GM12878 (cell line): ENCODE measurements around the gene CREB3L1. TPM values are rescaled to one million over a fixed set of nuclear protein-coding genes. Genes with fewer than 3 reads are reported as not detected.

Experiments
- ATAC-seq: fragments of 200-7000 bp; cut with Tn5 transposase; 3 replicates; pipeline ENCODE4 v1.9.1; 2020; ENCODE audit warnings: mild to moderate bottlenecking, moderate library complexity
- BruUV-seq: library from RNA; stranded (reverse); fragments of 400-500 nt; replicated peaks from 2 replicates; lab custom pipeline; 2021; lab: Mats Ljungman, UMichigan
- CTCF ChIA-PET: fragments of 300-600 bp; sonication (Branson Sonifier 250); formaldehyde crosslinking; extraction: SDS; loops from one replicate; lab custom pipeline; 2021; ENCODE audit warnings: inconsistent platforms; lab: Yijun Ruan, JAX
- POLR2A ChIA-PET: fragments of 350-600 bp; formaldehyde crosslinking; extraction: SDS; loops from one replicate; lab custom pipeline; 2021; ENCODE audit warnings: inconsistent platforms; lab: Charles Lee
- RAD21 ChIA-PET: fragments of 300-600 bp; sonication (Branson Sonifier 250); formaldehyde crosslinking; loops from one replicate; lab custom pipeline; 2023; ENCODE audit warnings: antibody characterized with exemption; ENCODE audit not compliant: unreplicated experiment; lab: Charles Lee
- SMC1A ChIA-PET: fragments of 300-600 bp; sonication (Branson Sonifier 250); formaldehyde crosslinking; loops from one replicate; lab custom pipeline; 2023; ENCODE audit not compliant: unreplicated experiment, uncharacterized antibody; lab: Charles Lee
- DNase-seq: peaks from one replicate; pipeline ENCODE4 v3.0.0-alpha.2; 2011; ENCODE audit warnings: low read depth, low spot score
- FAIRE-seq: peaks from 3 replicates; lab custom pipeline; 2011; peaks lifted over from hg19 to GRCh38; lab: Jason Lieb, UNC
- H2AFZ ChIP-seq: 2 replicates; pipeline ENCODE4 v1.6.0; 2011; ENCODE audit warnings: low read depth, low read length, control low read depth; ENCODE audit not compliant: control insufficient read depth
- H3K27ac ChIP-seq: 2 replicates; pipeline ENCODE4 v1.5.1; 2011; ENCODE audit warnings: control low read depth; ENCODE audit not compliant: control insufficient read depth, insufficient read depth
- H3K27me3 ChIP-seq, 2 experiments: replicated peaks in 1 of 2; 2 replicates each; pipeline versions ENCODE4 v1.6.0 to v1.6.1; 2011; ENCODE audit warnings: low read length in 1 of 2; ENCODE audit not compliant: control insufficient read depth in 2 of 2, insufficient read depth in 2 of 2
- H3K36me3 ChIP-seq, 2 experiments: 2 replicates each; pipeline ENCODE4 v1.5.1; 2011; ENCODE audit warnings: low read length in 1 of 2; ENCODE audit not compliant: control insufficient read depth in 2 of 2, insufficient read depth in 2 of 2
- H3K4me1 ChIP-seq: 2 replicates; pipeline ENCODE4 v1.6.1; 2011; ENCODE audit warnings: mild to moderate bottlenecking, low read length, moderate library complexity, mixed read lengths; ENCODE audit not compliant: control insufficient read depth, insufficient read depth
- H3K4me2 ChIP-seq: 2 replicates; pipeline ENCODE4 v1.6.0; 2011; ENCODE audit warnings: control low read depth; ENCODE audit not compliant: control insufficient read depth, insufficient read depth
- H3K4me3 ChIP-seq: fragments of 200-600 bp; sonication (generic); 2 replicates; pipeline ENCODE4 v1.5.1; 2016
- H3K79me2 ChIP-seq: 2 replicates; pipeline ENCODE4 v1.6.0; 2011; ENCODE audit warnings: low read length; ENCODE audit not compliant: control insufficient read depth, insufficient read depth
- H3K9ac ChIP-seq: 2 replicates; pipeline ENCODE4 v1.8.0; 2011; ENCODE audit warnings: low read length, control low read depth, mixed read lengths; ENCODE audit not compliant: control insufficient read depth, insufficient read depth
- H3K9me3 ChIP-seq: replicated peaks from 3 replicates; pipeline ENCODE4 v1.5.1; 2011; ENCODE audit warnings: mild to moderate bottlenecking, low read length; ENCODE audit not compliant: control insufficient read depth, insufficient read depth
- H4K20me1 ChIP-seq: 2 replicates; pipeline ENCODE4 v1.6.0; 2011; ENCODE audit not compliant: control insufficient read depth, insufficient read depth
- CBX5 ChIP-seq: sonication (generic); IDR thresholded peaks from 2 replicates; pipeline ENCODE4 v1.6.1; 2016; ENCODE audit warnings: low read depth, moderate library complexity, mild to moderate bottlenecking, inconsistent platforms
- EGR1 ChIP-seq, 2 experiments: IDR thresholded peaks; 1 replicate in 1 of 2; 2 replicates in 1 of 2; pipeline ENCODE4 v1.6.1; 2011 to 2012; ENCODE audit warnings: low read depth in 2 of 2, low read length in 2 of 2, borderline replicate concordance in 1 of 2, mild to moderate bottlenecking in 1 of 2, moderate library complexity in 1 of 2
- FOS ChIP-seq: IDR thresholded peaks from 3 replicates; pipeline ENCODE4 v1.6.1; 2011; ENCODE audit warnings: borderline replicate concordance; ENCODE audit not compliant: insufficient read length; ENCODE audit errors: extremely low read depth
- FOXK2 ChIP-seq: fragments of 450-650 bp; IDR thresholded peaks from 2 replicates; pipeline ENCODE4 v1.6.1; 2017; ENCODE audit warnings: mild to moderate bottlenecking, moderate library complexity
- IKZF1 ChIP-seq: fragments of 450-650 bp; conservative IDR thresholded peaks from 2 replicates; pipeline ENCODE4 v1.6.1; 2017; ENCODE audit warnings: antibody characterized with exemption, mild to moderate bottlenecking
- KLF5 ChIP-seq: fragments of 450-650 bp; IDR thresholded peaks from 2 replicates; pipeline ENCODE4 v1.6.1; 2014; ENCODE audit warnings: mild to moderate bottlenecking; ENCODE audit not compliant: partially characterized antibody
- MTA2 ChIP-seq: fragments of 450-650 bp; IDR thresholded peaks from 2 replicates; pipeline ENCODE4 v1.6.1; 2016; ENCODE audit warnings: low read depth, mild to moderate bottlenecking, moderate library complexity
- MXI1 ChIP-seq: fragments of 150-350 bp; IDR thresholded peaks from 2 replicates; pipeline ENCODE4 v1.6.1; 2011; ENCODE audit warnings: low read depth, mild to moderate bottlenecking, inconsistent platforms, low read length, improper control_type of control experiment
- NFIC ChIP-seq: IDR thresholded peaks from 2 replicates; pipeline ENCODE4 v1.6.1; 2012; ENCODE audit warnings: low read depth, mild to moderate bottlenecking, inconsistent platforms, low read length, moderate library complexity
- NFYA ChIP-seq: IDR thresholded peaks from 2 replicates; pipeline ENCODE4 v1.6.1; 2011; ENCODE audit warnings: low read depth, mild to moderate bottlenecking, low read length, improper control_type of control experiment, borderline replicate concordance
- POLR2A ChIP-seq: IDR thresholded peaks from 2 replicates; pipeline ENCODE4 v1.6.1; 2011; ENCODE audit warnings: low read depth, mild to moderate bottlenecking, low read length
- RAD51 ChIP-seq: fragments of 450-650 bp; IDR thresholded peaks from 2 replicates; pipeline ENCODE4 v1.6.1; 2016; ENCODE audit warnings: moderate library complexity, mild to moderate bottlenecking, inconsistent platforms
- RB1 ChIP-seq: fragments of 450-650 bp; formaldehyde crosslinking; IDR thresholded peaks from 2 replicates; pipeline ENCODE4 v1.6.1; 2017; ENCODE audit warnings: mild to moderate bottlenecking, borderline replicate concordance
- SMARCA5 ChIP-seq: fragments of 450-650 bp; IDR thresholded peaks from 2 replicates; pipeline ENCODE4 v1.6.1; 2017; ENCODE audit warnings: mild to moderate bottlenecking
- ZBTB4 ChIP-seq: fragments of 450-650 bp; formaldehyde crosslinking; IDR thresholded peaks from 2 replicates; pipeline ENCODE4 v1.4.0; 2022; ENCODE audit warnings: mild to moderate bottlenecking, moderate library complexity
- ZNF274 ChIP-seq: IDR thresholded peaks from one replicate; pipeline ENCODE4 v1.8.0; 2011; ENCODE audit not compliant: insufficient read length, insufficient read depth
- ZZZ3 ChIP-seq: IDR thresholded peaks from 2 replicates; pipeline ENCODE4 v1.6.1; 2011; ENCODE audit warnings: low read depth; ENCODE audit not compliant: control insufficient read depth, insufficient read length
- WGBS: methylation state at CpG from one replicate; pipeline ENCODE4 v1.1.6; 2016; ENCODE audit warnings: low lambda C conversion rate; ENCODE audit not compliant: insufficient replicate concordance, insufficient coverage; ENCODE audit errors: missing lambda C conversion rate; 5-methylcytosine and 5-hydroxymethylcytosine counted together
- in situ Hi-C: fragments of 300-500 bp; cut with MboI; formaldehyde crosslinking; loops from 9 replicates; pipeline ENCODE4 v1.14.3; 2018; ENCODE audit warnings: mixed read lengths
- intact Hi-C: fragments of 100-400 bp; cut with micrococcal nuclease; formaldehyde crosslinking; loops from one replicate; pipeline ENCODE4 v1.14.2; 2022; ENCODE audit not compliant: unreplicated experiment
- polyA plus RNA-seq, 11 experiments: library from polyadenylated mRNA; depleted of rRNA in 4 of 11; unstranded in 6 of 11; stranded (reverse) in 5 of 11; fragments of >200 nt; fragmentation: Nextera tagmentation in 4 of 11; fragmentation: Illumina TruSeq in 1 of 11; extraction: Ambion mirVana in 4 of 11; extraction: Trizol in 1 of 11; gene quantifications; 1 replicate in 1 of 11; 2 replicates in 10 of 11; pipeline versions ENCODE4 v1.2.1 to v1.2.3, GENCODE V29; 2011 to 2016; ENCODE audit warnings: inconsistent platforms in 2 of 11, missing spikeins in 2 of 11, low read depth in 1 of 11
- total RNA-seq, 4 experiments: library from RNA; depleted of rRNA in 3 of 4; stranded (reverse); fragments of >200 nt in 3 of 4; fragmentation: Illumina TruSeq in 1 of 4; extraction: Trizol in 1 of 4; gene quantifications; 2 replicates each; pipeline versions ENCODE4 v1.2.1 to v1.2.3, GENCODE V29; 2013 to 2021
- TF ChIP-seq, protein P1 (sequence below): fragments of 450-650 bp; formaldehyde crosslinking; IDR thresholded peaks from 2 replicates; pipeline ENCODE4 v1.4.0; 2020; ENCODE audit warnings: mild to moderate bottlenecking, moderate library complexity

CREB3L1 gene
- total and polyA plus RNA-seq, 10 of the 15 experiments (the other 5 are each of a cell fraction or from before 2014, with no cell fraction given), result 0.03 to 1.4 (median 0.22) TPM

GRCh38 chr11:46367244-46367915, 89.9 kb downstream of the CREB3L1 start:
- ChIA-PET POLR2A (interaction anchor here (1.2 kb wide), 1 partner anchor 15 kb away, joined by 3 read pairs; no protein-coding TSS in a partner anchor), RAD21 (interaction anchor here (1.7 to 2.3 kb wide), 2 partner anchors 12 to 15 kb away, joined by 3 to 11 read pairs; no protein-coding TSS in a partner anchor), SMC1A (interaction anchor here (5.5 kb wide), 1 partner anchor 15 kb away, joined by 32 read pairs; no protein-coding TSS in a partner anchor), CTCF (interaction anchor here (0.8 to 15.2 kb wide), 6 partner anchors 10 to 182 kb away, joined by 3 to 423 read pairs (median 4); partner anchors contain the start of gene DGKZ)
- no peaks in the 10 kb centered on the region for H3K9me3 ChIP-seq
- peak; percentile 92 for ATAC-seq
- no TSS peak for BruUV-seq
- H3K36me3 ChIP-seq, result peaks cover 9 to 24% of the 10 kb centered on the region in 2 experiments; a peak in 3 of 4 replicates
- no peak overlapping the region for H3K27ac ChIP-seq
- H3K79me2 ChIP-seq, result peaks cover 7% of the 10 kb centered on the region
- H3K27me3 ChIP-seq, result no peaks in the 10 kb centered on the region
- peak; percentile 73 for FAIRE-seq
- H4K20me1 ChIP-seq, result no peaks in the 10 kb centered on the region
- intact Hi-C loops (loop anchor here (1.0 to 5.0 kb wide), 2 partner anchors 20 to 130 kb away; partner anchors contain the start of gene DGKZ), in situ Hi-C loops (no loop called here)
- H3K4me1 ChIP-seq, result peaks cover 7% of the 10 kb centered on the region
- DNase-seq, result no peak
- no peak overlapping the region for H2AFZ ChIP-seq
- H3K9ac ChIP-seq, result no peak overlapping the region
- no peak overlapping the region for H3K4me2 ChIP-seq
- 36% methylated on average over 22 of the region's 32 CpGs for whole genome bisulfite sequencing
- no peak overlapping the region for H3K4me3 ChIP-seq
- TF ChIP-seq NFIC (no peak), ZZZ3 (no peak), SMARCA5 (peak; percentile 61; the same call in 1 of the 2 replicates), CBX5 (no peak), POLR2A (no peak), ZBTB4 (no peak), IKZF1 (peak; percentile 53), KLF5 (no peak), NFYA (no peak), ZNF274 (no peak), MXI1 (no peak), MTA2 (no peak), FOS (no peak), FOXK2 (no peak), RAD51 (no peak), RB1 (peak; percentile 47; the same call in 1 of the 2 replicates), EGR1 (IDR thresholded peaks at IDR 0.05; ENCODE audit: borderline replicate concordance in 1 of 2, low read depth in 2 of 2, low read length in 2 of 2) (no peak)
- TF ChIP-seq, protein P1, sequence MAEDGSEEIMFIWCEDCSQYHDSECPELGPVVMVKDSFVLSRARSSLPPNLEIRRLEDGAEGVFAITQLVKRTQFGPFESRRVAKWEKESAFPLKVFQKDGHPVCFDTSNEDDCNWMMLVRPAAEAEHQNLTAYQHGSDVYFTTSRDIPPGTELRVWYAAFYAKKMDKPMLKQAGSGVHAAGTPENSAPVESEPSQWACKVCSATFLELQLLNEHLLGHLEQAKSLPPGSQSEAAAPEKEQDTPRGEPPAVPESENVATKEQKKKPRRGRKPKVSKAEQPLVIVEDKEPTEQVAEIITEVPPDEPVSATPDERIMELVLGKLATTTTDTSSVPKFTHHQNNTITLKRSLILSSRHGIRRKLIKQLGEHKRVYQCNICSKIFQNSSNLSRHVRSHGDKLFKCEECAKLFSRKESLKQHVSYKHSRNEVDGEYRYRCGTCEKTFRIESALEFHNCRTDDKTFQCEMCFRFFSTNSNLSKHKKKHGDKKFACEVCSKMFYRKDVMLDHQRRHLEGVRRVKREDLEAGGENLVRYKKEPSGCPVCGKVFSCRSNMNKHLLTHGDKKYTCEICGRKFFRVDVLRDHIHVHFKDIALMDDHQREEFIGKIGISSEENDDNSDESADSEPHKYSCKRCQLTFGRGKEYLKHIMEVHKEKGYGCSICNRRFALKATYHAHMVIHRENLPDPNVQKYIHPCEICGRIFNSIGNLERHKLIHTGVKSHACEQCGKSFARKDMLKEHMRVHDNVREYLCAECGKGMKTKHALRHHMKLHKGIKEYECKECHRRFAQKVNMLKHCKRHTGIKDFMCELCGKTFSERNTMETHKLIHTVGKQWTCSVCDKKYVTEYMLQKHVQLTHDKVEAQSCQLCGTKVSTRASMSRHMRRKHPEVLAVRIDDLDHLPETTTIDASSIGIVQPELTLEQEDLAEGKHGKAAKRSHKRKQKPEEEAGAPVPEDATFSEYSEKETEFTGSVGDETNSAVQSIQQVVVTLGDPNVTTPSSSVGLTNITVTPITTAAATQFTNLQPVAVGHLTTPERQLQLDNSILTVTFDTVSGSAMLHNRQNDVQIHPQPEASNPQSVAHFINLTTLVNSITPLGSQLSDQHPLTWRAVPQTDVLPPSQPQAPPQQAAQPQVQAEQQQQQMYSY (CRISPR knock-in tag), result no peak
